ENCODE results near the gene ACADVL.

The ACADVL gene

DNA sequence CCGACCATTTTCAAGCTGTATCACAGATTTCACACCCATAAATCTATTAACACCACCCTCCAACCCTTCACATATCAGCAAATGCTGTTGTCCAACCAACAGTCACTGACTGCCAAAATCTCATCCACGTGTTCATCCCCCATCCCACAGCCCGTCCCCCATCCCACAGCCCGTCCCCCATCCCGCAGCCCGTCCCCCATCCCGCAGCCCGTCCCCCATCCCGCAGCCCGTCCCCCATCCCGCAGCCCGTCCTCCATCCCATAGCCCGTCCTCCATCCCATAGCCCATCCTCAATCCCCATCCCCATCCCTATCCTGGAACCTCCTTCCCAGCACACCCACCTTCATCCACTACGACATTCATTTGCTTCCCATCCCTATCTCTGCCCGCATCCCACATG, 14.2 kb upstream of the ACADVL start:
- Histone ChIP-seq H3K27ac (ENCODE audit: low read depth, low read length, poor library complexity, severe bottlenecking) (no peak overlapping the region), H3K79me2 (ENCODE audit: insufficient read depth, low read length) (no peaks in the 10 kb centered on the region), H3K9me2 (ENCODE audit: low read depth, low read length) (no peaks in the 10 kb centered on the region), H3K4me2 (ENCODE audit: low read length) (peak overlapping the region; percentile 56), H3K9me3 (ENCODE audit: low read length) (no peaks in the 10 kb centered on the region), H3K4me3 (ENCODE audit: low read depth, low read length, poor library complexity, severe bottlenecking) (peak overlapping the region; percentile 52), H3K36me3 (ENCODE audit: insufficient read depth, low read length) (no peaks in the 10 kb centered on the region), H3F3A (ENCODE audit: insufficient read depth, low read length) (no peaks in the 10 kb centered on the region), H3K9ac (ENCODE audit: low read length) (no peak overlapping the region), H2AFZ (ENCODE audit: low read length) (no peak overlapping the region), H4K20me1 (ENCODE audit: insufficient read depth, low read length) (no peaks in the 10 kb centered on the region), H3K4me1 (ENCODE audit: insufficient read depth, low read length, severe bottlenecking) (peaks cover 13% of the 10 kb centered on the region), H3K27me3 (ENCODE audit: insufficient read depth, low read length) (no peaks in the 10 kb centered on the region)
- TF ChIP-seq EZH2 (IDR thresholded peaks at IDR 0.05; ENCODE audit: borderline replicate concordance, low read length), result no peak
- TF ChIP-seq, protein P1, sequence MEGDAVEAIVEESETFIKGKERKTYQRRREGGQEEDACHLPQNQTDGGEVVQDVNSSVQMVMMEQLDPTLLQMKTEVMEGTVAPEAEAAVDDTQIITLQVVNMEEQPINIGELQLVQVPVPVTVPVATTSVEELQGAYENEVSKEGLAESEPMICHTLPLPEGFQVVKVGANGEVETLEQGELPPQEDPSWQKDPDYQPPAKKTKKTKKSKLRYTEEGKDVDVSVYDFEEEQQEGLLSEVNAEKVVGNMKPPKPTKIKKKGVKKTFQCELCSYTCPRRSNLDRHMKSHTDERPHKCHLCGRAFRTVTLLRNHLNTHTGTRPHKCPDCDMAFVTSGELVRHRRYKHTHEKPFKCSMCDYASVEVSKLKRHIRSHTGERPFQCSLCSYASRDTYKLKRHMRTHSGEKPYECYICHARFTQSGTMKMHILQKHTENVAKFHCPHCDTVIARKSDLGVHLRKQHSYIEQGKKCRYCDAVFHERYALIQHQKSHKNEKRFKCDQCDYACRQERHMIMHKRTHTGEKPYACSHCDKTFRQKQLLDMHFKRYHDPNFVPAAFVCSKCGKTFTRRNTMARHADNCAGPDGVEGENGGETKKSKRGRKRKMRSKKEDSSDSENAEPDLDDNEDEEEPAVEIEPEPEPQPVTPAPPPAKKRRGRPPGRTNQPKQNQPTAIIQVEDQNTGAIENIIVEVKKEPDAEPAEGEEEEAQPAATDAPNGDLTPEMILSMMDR (IDR thresholded peaks at IDR 0.05; ENCODE audit: low read length), result no peak

DNA sequence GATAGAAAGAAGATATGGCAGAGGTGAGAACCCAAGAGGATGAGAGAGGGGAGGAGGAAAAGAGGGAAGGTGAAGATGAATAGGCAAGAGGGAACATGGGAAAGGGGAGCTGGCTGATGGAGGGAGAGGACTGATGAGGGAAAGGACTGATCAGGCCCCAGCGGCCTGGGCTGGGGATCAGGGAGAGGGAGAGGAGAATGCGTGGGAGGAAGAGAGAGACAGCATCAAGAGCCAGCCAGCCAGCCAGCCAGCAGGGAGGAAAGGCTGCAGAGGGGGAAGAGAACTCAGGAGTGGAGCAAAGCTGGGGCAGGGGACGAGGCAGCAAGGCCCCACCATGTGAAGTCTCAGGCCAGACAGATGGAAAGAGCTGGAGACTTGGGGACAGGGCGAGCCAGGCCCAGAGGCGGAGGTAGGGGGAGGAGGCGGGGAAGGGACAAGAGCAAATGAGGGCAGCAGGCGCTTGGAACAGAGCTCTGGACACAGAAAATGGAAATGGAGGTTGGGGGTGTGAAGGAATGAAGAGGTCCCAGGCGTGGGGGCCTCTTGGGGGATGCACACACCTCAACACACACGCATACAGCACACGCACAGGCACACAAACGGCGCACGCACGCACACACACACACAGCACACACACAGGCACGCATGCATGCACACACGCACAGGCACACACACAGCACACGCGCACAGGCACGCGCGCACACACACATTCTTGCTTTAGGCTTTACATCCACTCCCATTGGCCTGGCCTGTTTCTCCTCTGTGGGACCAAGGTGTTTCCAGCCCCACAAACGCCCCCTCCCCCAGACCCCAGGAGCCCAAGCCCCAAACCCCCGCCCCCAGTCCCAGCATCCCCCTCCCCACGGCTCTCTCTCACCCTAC, 12.4 kb upstream of the ACADVL start:
- no peaks in the 10 kb centered on the region for H3F3A ChIP-seq (ENCODE audit: insufficient read depth, low read length)

DNA sequence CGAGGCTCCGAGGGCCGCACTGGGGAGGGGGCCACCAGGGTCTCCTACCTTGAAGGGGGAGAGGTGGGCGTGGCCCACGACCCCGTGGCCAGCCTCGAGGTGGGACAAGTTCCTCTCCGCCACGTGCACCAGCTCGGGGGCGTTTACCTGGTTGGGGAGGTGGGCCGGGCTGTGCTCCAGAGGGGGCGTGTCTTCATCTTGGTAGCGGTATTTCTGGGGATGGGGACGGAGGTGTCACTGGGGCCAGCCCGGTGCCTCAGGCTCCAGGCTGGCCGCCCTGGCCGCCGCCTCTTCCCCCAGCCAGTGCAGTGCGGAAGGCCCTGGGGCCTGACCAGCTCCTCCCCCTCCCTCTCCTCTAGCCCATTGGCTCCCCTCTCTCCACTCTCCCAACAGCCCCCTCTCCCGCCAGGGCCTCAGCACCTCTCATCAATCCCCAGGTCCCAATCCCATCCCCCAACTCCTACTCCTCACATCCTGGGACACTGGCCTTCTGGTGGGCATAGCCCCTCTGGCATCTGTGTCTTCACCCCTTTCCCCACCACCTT, 11.6 kb upstream of the ACADVL start:
- H3K27me3 ChIP-seq (ENCODE audit: insufficient read depth, low read length), result no peaks in the 10 kb centered on the region
- no peak overlapping the region for H3K4me3 ChIP-seq (ENCODE audit: low read depth, low read length, poor library complexity, severe bottlenecking)
- no peak overlapping the region for H3K9ac ChIP-seq (ENCODE audit: low read length)
- TF ChIP-seq EZH2 (IDR thresholded peaks at IDR 0.05; ENCODE audit: borderline replicate concordance, low read length), result no peak
- TF ChIP-seq, protein P1 (IDR thresholded peaks at IDR 0.05; ENCODE audit: low read length), result no peak
- H3K27ac ChIP-seq (ENCODE audit: low read depth, low read length, poor library complexity, severe bottlenecking), result no peak overlapping the region
- no peak overlapping the region for H2AFZ ChIP-seq (ENCODE audit: low read length)
- no peaks in the 10 kb centered on the region for H3K36me3 ChIP-seq (ENCODE audit: insufficient read depth, low read length)
- H3K9me2 ChIP-seq (ENCODE audit: low read depth, low read length), result no peaks in the 10 kb centered on the region
- H3K4me1 ChIP-seq (ENCODE audit: insufficient read depth, low read length, severe bottlenecking), result peaks cover 13% of the 10 kb centered on the region
- no peaks in the 10 kb centered on the region for H4K20me1 ChIP-seq (ENCODE audit: insufficient read depth, low read length)
- no peaks in the 10 kb centered on the region for H3K79me2 ChIP-seq (ENCODE audit: insufficient read depth, low read length)
- H3K4me2 ChIP-seq (ENCODE audit: low read length), result no peak overlapping the region
- H3K9me3 ChIP-seq (ENCODE audit: low read length), result no peaks in the 10 kb centered on the region
- H3F3A ChIP-seq (ENCODE audit: insufficient read depth, low read length), result no peaks in the 10 kb centered on the region

More for the DNA sequence above, 12.4 kb upstream of the ACADVL start:
- H3K4me2 ChIP-seq (ENCODE audit: low read length), result no peak overlapping the region
- H2AFZ ChIP-seq (ENCODE audit: low read length), result no peak overlapping the region
- no peaks in the 10 kb centered on the region for H3K79me2 ChIP-seq (ENCODE audit: insufficient read depth, low read length)
- H3K9me3 ChIP-seq (ENCODE audit: low read length), result no peaks in the 10 kb centered on the region
- H3K36me3 ChIP-seq (ENCODE audit: insufficient read depth, low read length), result no peaks in the 10 kb centered on the region
- H3K27ac ChIP-seq (ENCODE audit: low read depth, low read length, poor library complexity, severe bottlenecking), result no peak overlapping the region
- no peak overlapping the region for H3K4me3 ChIP-seq (ENCODE audit: low read depth, low read length, poor library complexity, severe bottlenecking)
- TF ChIP-seq, protein P1 (IDR thresholded peaks at IDR 0.05; ENCODE audit: low read length), result no peak
- no peak for TF ChIP-seq EZH2 (IDR thresholded peaks at IDR 0.05; ENCODE audit: borderline replicate concordance, low read length)
- peaks cover 13% of the 10 kb centered on the region for H3K4me1 ChIP-seq (ENCODE audit: insufficient read depth, low read length, severe bottlenecking)
- no peaks in the 10 kb centered on the region for H4K20me1 ChIP-seq (ENCODE audit: insufficient read depth, low read length)
- no peaks in the 10 kb centered on the region for H3K9me2 ChIP-seq (ENCODE audit: low read depth, low read length)
- no peaks in the 10 kb centered on the region for H3K27me3 ChIP-seq (ENCODE audit: insufficient read depth, low read length)
- H3K9ac ChIP-seq (ENCODE audit: low read length), result no peak overlapping the region

Data from OCI-LY1 (cell line).